ENCODE measurements around the gene VPS54.

DNA sequence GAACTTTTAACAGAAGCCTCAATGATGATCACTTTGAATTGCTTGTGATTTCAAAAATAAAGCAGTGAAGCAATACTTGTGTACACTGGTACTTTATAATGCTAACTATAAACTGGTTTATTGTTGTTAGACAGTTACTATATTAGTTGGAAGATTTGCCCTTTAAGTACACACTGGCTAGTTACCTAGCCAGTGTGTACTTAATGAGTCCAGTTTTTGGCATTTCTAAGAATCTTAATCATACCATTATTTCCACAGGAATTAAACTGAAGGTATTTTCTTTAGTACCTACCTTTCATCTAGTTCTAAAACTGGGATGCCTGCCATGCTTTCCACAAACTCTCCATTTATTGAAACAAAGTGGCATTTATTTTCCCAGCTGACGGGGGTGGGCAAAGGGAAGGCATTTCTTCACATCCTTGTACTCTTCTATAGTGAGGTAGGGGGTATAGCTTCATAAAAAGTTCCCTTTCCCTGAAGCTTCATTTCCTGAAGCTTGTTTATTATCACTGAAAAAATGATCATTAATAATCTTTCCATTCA lies 127.7 kb downstream of the VPS54 start:
- no peak for TF ChIP-seq EZH2phosphoT487 (IDR thresholded peaks at IDR 0.05)
- TF ChIP-seq, protein P1, sequence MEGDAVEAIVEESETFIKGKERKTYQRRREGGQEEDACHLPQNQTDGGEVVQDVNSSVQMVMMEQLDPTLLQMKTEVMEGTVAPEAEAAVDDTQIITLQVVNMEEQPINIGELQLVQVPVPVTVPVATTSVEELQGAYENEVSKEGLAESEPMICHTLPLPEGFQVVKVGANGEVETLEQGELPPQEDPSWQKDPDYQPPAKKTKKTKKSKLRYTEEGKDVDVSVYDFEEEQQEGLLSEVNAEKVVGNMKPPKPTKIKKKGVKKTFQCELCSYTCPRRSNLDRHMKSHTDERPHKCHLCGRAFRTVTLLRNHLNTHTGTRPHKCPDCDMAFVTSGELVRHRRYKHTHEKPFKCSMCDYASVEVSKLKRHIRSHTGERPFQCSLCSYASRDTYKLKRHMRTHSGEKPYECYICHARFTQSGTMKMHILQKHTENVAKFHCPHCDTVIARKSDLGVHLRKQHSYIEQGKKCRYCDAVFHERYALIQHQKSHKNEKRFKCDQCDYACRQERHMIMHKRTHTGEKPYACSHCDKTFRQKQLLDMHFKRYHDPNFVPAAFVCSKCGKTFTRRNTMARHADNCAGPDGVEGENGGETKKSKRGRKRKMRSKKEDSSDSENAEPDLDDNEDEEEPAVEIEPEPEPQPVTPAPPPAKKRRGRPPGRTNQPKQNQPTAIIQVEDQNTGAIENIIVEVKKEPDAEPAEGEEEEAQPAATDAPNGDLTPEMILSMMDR (IDR thresholded peaks at IDR 0.05): no peak
- TF ChIP-seq EZH2 (IDR thresholded peaks at IDR 0.05): no peak
